IPS DF 4.7 (cell line): ENCODE measurements around the gene CDS1.
"Not testable (repeated sequence)": the region's sequence is repeated elsewhere in the genome, so short reads cannot be mapped to it uniquely, and the experiment has no call there.

ENCODE experiments used
- DNase-seq: peaks from one replicate; pipeline ENCODE4 v3.0.0-alpha.2; 2013; ENCODE audit warnings: low spot score; ENCODE audit errors: extremely low read depth

The CDS1 gene

GRCh38 chr4:84606645-84607044, 23.7 kb downstream of the CDS1 start:
- no peak for DNase-seq

- DNase-seq = no peak
Measured at GRCh38 chr4:84611531-84611930, 28.6 kb downstream of the CDS1 start.

DNA sequence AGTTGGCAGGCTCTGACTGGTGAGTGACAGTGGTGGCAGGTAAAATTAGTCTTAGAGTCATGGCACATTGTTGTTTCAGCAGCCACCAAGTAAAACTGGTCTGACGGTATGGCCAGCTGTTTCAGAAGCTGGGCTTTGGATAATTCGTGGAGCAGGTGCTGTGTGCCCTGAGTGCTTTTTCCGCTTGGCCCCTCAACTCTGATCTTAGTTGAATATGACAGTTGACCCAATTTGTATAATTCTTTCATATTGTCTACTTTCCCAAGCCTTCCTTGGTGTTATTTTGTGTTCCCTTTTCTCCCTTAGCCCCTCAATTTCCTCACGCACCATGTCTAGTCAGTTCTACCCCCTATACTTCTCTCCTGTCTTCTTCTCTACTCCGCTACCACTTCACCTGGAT, 32.0 kb downstream of the CDS1 start:
- DNase-seq = no peak

GRCh38 chr4:84615355-84615754, 32.4 kb downstream of the CDS1 start:
- no peak for DNase-seq

- no peak for DNase-seq
Measured at GRCh38 chr4:84622959-84623358, 40.0 kb downstream of the CDS1 start.

DNA sequence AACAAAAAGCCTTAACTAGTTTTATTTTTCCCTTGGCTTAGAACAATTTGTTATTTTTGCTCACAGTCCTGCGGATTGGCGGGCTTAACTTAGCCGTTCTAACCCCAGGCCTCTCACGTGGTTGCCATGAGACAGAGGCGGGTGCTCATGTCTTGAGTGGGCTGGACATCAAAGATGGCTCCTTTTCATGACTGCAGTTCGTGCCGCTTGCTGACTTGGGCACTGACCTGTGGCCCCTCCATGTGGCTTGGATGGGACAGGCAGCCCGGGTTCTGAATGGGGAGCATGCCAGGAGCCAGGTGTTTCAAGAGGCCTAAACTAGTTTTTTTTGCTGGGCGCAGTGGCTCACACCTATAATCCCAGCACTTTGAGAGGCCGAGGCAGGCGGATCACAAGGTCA, 40.7 kb downstream of the CDS1 start:
- no peak for DNase-seq

GRCh38 chr4:84626673-84627072, 43.7 kb downstream of the CDS1 start:
- no peak for DNase-seq

DNA sequence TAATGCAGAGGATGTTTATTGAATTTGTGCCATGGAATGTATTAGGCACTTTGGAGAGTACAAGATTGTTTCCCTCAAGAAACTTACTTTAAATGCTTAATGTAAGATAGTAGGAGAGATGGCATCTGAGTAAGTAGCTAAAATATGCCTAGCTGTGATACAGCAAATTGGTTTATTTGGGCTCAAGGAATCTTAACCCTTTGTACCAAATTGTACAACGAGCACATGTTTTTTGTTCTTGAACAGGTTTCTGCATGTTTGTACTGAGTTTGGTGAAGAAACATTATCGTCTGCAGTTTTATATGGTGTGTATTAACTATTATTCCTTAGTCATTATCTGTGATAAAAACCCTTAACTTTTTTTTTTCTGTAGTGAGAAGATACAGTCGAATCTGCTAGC, 48.6 kb downstream of the CDS1 start:
- DNase-seq = no peak

DNA sequence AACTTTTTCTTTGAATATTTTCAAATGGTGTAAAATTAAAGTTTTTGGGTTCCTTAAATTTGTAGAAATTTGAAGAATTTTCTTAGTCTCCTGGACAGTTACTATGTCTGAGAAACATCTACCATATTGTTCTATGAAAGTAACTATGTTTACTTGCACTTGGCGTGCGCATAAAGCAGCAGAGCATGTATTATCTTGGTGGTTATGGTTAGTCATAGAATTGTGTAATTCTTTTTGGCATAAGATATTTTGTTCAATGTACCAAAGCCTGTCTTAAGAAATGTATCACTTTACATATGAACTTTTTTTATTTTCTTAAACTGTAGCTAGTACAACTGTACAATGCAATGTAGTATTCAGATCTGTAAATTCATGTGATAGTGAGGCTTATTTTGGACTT, 49.2 kb downstream of the CDS1 start:
- DNase-seq = no peak

- DNase-seq = no peak
Measured at GRCh38 chr4:84634961-84635360, 52.0 kb downstream of the CDS1 start.

GRCh38 chr4:84638092-84638491, 55.2 kb downstream of the CDS1 start:
- no peak for DNase-seq

DNA sequence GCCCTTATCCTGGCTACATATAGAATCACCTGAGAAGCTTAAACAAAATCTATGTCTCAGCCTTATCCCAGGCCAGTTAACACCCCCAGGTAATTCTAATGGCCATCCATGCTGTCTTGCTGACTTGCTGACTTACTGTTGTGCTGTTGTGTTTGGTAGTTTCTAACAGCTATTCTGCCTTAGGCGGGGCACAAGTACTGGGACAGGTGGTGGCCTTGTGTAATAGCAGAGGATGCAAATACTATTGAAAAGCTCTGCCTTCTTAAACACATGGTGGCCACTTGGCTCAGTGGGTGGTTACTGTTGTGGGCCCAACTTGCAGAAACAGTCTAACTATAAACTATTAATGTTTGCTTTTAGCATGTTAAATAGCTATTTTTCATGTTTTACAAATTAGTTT, 56.2 kb downstream of the CDS1 start:
- no peak for DNase-seq

- DNase-seq = no peak
Measured at GRCh38 chr4:84644087-84644486, 61.2 kb downstream of the CDS1 start.

DNA sequence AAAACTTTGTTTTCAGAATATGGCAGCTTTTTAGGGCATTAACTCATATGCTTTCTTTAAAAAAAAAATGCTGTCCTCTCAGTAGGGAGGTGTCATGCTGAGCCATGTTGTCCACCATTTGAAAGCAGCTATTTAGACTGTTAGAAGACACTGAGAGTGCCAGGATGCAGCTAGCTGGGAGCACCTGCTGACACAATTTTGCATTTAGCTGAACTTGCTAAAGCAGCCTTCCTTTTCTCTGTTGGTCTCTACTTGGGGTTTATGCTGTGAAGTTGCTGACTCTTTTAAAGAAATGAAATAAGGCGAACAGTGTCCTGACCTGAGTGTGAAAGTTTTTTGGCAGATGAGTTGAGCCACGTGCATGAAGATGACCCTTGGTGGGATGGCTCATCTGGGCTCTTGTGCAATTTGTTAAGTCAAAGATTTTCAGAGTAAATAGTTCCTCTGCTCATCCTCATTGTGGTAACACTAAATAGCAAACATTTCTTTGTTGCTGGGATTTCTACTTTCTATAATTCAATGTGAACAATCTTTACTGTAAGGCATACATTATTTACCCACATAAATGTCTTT, 64.5 kb downstream of the CDS1 start:
- DNase-seq = peak; percentile 41

- DNase-seq = no peak
Measured at GRCh38 chr4:84648178-84648577, 65.3 kb downstream of the CDS1 start.

DNA sequence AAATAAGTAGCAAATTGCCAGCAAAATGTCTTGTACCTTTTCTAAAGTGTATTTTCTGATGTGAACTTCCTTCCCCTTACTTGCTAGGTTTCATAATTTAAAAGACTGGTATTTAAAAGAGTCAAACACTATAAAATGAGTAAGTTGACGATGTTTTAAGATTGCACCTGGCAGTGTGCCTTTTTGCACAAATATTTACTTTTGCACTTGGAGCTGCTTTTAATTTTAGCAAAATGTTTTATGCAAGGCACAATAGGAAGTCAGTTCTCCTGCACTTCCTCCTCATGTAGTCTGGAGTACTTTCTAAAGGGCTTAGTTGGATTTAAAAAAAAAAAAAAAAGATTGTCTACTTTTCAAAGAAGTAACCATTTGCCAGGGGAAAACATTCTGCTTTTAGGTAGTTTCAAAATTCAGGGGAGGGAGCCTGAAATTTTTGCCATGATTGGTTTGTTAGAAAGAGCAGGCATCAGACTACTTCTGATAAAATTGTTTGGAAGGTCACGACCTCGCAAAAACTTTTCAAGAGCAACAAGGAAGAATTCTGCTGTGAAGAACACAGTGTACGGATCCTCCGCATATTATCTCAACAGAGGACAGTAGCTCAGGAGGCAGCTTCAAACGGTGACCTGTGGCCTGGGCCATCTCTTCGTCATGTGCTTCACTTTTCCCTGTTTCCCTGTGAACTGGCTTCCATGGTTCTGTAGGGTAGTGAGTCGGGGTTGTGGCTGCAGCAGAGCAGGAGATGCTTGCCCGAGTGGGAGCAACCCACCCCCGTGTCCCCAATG, 66.1 kb downstream of the CDS1 start:
- DNase-seq = no peak

DNA sequence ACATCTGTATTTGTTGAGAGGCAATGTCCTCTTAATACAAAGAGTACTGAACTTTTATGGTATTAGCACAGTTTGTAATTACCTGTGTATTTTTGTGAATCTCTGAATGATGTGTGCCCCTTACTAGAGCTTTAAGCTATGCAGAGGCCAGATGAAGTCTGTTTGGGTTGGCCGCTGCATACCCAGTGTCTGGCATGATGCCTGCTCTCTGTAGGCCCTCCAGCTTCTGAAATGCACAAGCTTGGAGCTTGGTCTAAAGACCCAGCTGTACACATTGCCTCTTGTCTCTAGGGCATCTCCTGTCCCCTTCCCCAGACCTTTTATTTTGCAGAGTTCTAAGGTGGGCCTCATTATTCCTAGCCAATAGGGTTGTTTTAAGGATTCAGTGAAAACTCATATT, 68.6 kb downstream of the CDS1 start:
- DNase-seq = no peak

DNA sequence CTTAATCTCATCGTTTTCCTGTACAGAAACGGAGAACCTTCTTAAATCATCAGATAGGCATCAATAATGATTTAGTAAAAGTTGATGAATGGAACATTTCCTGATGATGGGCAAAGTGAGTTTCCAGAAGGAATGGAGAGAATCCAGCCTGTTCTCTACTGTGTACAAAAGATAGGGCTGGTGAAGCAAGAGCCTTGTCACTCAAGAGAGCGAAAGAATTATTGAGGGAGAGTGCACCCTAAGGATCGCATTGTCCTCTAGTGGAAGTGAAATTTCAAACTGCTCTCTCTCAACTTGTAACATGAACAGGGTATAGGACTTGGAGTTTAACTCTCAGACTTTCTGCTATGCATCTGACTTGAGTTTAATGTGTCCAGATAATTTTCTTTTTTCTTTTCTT, 69.6 kb downstream of the CDS1 start:
- no peak for DNase-seq

- no peak for DNase-seq
Measured at GRCh38 chr4:84660606-84661005, 77.7 kb downstream of the CDS1 start.

DNA sequence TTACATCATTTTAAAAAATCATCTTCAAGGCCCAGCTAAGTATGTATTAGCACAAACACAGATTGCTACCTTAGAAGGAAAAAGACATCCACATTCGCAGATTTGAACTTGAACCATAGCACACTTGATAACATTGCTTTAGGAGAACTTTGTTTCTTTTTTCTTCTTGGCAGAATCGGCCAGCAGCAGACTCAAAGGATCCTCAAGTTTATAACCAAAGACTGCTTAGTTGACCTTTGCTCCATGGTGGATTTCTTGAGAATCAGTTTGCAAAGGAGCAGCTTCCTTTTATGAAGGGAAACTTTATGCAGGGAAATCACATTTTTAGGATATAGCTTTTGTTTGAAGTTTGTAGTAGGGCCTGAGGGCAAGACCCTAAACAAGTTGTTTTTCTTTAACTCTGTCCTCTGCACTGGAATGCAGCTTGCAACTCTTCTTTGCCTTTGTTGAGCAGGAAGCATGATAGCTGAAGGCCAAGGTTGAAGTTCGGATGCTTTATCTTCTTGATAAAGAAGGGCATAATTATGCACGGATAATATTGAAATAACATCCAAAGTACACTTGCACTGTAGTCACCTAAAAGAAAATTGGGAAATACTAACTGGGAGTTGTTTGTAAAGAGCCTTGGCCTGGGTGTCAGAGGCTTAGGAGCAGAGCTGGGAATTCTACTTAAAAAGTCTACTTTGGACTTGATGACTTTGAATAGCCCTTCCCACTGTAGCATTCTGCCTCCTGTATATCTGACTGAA, 78.4 kb downstream of the CDS1 start:
- no peak for DNase-seq

- DNase-seq = not testable (repeated sequence)
Measured at GRCh38 chr4:84664767-84665166, 81.8 kb downstream of the CDS1 start.

DNA sequence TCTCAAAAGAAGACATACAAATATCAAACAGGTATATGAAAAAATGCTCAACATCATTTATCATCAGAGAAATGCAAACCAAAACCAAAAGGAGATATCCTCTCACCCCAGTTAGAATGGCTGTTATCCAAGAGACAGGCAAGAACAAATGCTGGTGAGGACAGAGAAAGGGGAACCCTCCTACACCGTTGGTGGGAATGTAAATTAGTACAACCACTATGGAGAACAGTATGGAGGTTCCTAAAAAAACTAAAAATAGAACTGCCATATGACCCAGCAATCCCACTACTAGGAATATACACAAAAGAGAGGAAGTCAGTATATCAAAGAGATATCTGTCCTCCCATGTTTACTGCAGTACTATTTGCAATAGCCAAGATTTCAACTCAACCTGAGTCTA, 83.5 kb downstream of the CDS1 start:
- no peak for DNase-seq

GRCh38 chr4:84669201-84669600, 86.3 kb downstream of the CDS1 start:
- DNase-seq = no peak
